SU-DHL-6 (cell line): ENCODE results near the gene NR2F2.

Experiments used
- H2AFZ ChIP-seq: fragments of 200-600 bp; sonication (generic); 2 replicates; pipeline ENCODE4 v1.6.1; 2014; ENCODE audit warnings: low read depth, mild to moderate bottlenecking, moderate library complexity, mixed read lengths, antibody characterized with exemption, low read length; ENCODE audit not compliant: severe bottlenecking
- H3F3A ChIP-seq: fragments of 200-600 bp; shearing (Covaris generic); 2 replicates; pipeline ENCODE4 v1.6.0; 2016; ENCODE audit warnings: antibody characterized with exemption, mild to moderate bottlenecking; ENCODE audit not compliant: insufficient read depth
- H3K27ac ChIP-seq: fragments of 200-600 bp; sonication (generic); 2 replicates; pipeline ENCODE4 v1.5.1; 2016; ENCODE audit warnings: low read depth, mild to moderate bottlenecking, low read length, moderate library complexity, mixed read lengths
- H3K27me3 ChIP-seq: fragments of 200-600 bp; sonication (generic), shearing (Covaris generic); 2 replicates; pipeline ENCODE4 v1.6.0; 2014; ENCODE audit warnings: mild to moderate bottlenecking, low read length
- H3K36me3 ChIP-seq: fragments of 200-600 bp; sonication (generic); 2 replicates; pipeline ENCODE4 v1.6.1; 2014; ENCODE audit warnings: mild to moderate bottlenecking, low read length, mixed read lengths
- H3K4me2 ChIP-seq: fragments of 300-600, 200-600 bp; shearing (Covaris generic), sonication (generic); 2 replicates; pipeline ENCODE4 v1.6.0; 2014; ENCODE audit warnings: low read length, low read depth, mild to moderate bottlenecking; ENCODE audit not compliant: poor library complexity, severe bottlenecking
- H3K4me3 ChIP-seq: fragments of 200-600 bp; sonication (generic); 2 replicates; pipeline ENCODE4 v1.5.1; 2014; ENCODE audit warnings: antibody characterized with exemption, low read length, mild to moderate bottlenecking, mixed read lengths; ENCODE audit not compliant: insufficient read depth, poor library complexity, severe bottlenecking
- H3K79me2 ChIP-seq: fragments of 200-600 bp; sonication (generic); 2 replicates; pipeline ENCODE4 v1.6.1; 2014; ENCODE audit warnings: mild to moderate bottlenecking, low read length, moderate library complexity; ENCODE audit not compliant: insufficient read depth
- H3K9ac ChIP-seq: fragments of 200-600 bp; sonication (generic); 2 replicates; pipeline ENCODE4 v1.7.0; 2014; ENCODE audit warnings: mild to moderate bottlenecking, low read length
- H3K9me2 ChIP-seq: fragments of 200-600 bp; sonication (generic); replicated peaks from 2 replicates; pipeline ENCODE4 v1.6.1; 2014; ENCODE audit warnings: low read length; ENCODE audit not compliant: insufficient read depth
- H3K9me3 ChIP-seq: fragments of 200-600 bp; sonication (generic); 2 replicates; pipeline ENCODE4 v1.6.1; 2014; ENCODE audit warnings: low read length, mixed read lengths; ENCODE audit not compliant: insufficient read depth
- H4K20me1 ChIP-seq: fragments of 200-600 bp; sonication (generic); 2 replicates; pipeline ENCODE4 v1.6.1; 2014; ENCODE audit warnings: low read depth, mild to moderate bottlenecking, antibody characterized with exemption, low read length, moderate library complexity, mixed read lengths
- EZH2phosphoT487 ChIP-seq: fragments of 200-600 bp; sonication (generic), shearing (Covaris generic); conservative IDR thresholded peaks from 2 replicates; pipeline ENCODE4 v1.6.1; 2018; ENCODE audit warnings: mild to moderate bottlenecking, antibody characterized with exemption, low read length, moderate library complexity, mixed read lengths
- TF ChIP-seq, protein P1 (sequence below): fragments of 200-600 bp; sonication (generic); IDR thresholded peaks from one replicate; pipeline ENCODE4 v1.5.1; 2017; ENCODE audit warnings: antibody characterized with exemption, mild to moderate bottlenecking, low read length, moderate library complexity; ENCODE audit not compliant: insufficient read depth, poor library complexity, severe bottlenecking

NR2F2 gene

DNA sequence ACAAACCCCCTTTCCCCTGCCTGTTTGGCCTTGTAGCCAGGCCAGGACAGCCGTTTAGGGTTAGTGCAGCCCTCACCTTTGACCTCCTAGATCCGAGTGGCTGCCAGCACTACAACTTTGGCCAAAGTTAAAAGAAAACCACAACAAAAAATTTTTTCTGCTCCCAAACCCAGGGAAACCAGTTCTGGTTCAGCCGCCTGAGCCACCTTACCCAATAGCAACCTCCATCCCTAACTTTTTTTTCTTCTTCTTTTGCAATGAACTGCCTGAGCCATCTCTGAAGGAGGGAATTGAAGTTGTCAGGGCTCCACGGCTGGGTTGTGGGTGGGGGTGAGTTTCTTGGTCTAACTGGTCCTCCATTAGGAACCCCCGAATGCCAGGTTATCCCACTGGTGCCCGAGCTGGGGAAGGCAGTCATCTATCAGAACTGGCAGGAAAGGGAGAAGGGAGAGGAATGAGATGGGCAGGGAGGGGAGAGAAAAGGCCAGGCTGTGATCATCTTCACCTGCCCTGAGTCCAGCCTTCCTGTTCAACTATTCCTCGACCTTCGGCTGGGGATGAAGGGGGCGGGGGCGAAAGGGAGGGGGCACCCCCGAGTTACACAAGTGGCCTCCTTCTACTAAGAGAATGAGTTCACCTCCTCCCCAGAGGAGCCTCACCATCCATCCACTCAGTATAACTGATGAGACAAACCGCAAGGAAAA lies 6.2 kb upstream of the NR2F2 start:
- Histone ChIP-seq H3K27ac (no peak overlapping the region), H3K4me3 (no peak overlapping the region), H3K27me3 (no peaks in the 10 kb centered on the region), H3F3A (no peaks in the 10 kb centered on the region), H3K79me2 (no peaks in the 10 kb centered on the region), H3K4me2 (no peak overlapping the region), H3K36me3 (no peaks in the 10 kb centered on the region), H3K9me3 (no peaks in the 10 kb centered on the region), H2AFZ (no peak overlapping the region), H3K9ac (no peak overlapping the region), H3K9me2 (no peaks in the 10 kb centered on the region), H4K20me1 (no peaks in the 10 kb centered on the region)
- no peak for TF ChIP-seq EZH2phosphoT487
- TF ChIP-seq, protein P1, sequence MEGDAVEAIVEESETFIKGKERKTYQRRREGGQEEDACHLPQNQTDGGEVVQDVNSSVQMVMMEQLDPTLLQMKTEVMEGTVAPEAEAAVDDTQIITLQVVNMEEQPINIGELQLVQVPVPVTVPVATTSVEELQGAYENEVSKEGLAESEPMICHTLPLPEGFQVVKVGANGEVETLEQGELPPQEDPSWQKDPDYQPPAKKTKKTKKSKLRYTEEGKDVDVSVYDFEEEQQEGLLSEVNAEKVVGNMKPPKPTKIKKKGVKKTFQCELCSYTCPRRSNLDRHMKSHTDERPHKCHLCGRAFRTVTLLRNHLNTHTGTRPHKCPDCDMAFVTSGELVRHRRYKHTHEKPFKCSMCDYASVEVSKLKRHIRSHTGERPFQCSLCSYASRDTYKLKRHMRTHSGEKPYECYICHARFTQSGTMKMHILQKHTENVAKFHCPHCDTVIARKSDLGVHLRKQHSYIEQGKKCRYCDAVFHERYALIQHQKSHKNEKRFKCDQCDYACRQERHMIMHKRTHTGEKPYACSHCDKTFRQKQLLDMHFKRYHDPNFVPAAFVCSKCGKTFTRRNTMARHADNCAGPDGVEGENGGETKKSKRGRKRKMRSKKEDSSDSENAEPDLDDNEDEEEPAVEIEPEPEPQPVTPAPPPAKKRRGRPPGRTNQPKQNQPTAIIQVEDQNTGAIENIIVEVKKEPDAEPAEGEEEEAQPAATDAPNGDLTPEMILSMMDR, result no peak

DNA sequence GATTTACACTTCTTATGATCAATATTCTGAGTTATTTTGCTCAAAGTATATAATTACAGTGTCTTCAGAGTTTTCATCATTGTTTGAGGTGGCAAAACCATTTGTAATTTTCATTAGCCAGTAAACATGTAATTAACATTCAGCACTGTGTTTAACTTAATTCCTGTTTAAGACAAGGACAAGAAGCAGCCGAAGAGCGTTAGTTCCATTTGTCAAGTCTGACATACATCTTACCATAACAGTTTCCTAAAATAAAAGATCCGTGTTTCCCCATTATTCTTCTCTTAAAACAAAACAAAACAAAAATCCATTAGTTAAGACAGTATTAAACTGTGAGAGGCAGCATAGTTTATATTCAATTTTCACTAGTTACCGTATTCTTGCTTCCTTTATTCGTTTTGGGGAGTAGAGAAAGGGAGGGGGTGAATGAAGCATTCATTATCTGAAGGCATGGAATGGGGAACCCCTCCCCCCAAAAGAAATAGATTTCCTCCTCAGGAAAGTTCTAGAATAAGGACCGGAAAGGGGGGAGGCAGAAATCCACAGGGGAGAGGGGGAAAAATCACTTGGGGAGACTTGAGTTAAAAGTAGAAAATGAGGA lies 5.5 kb upstream of the NR2F2 start:
- Histone ChIP-seq H4K20me1 (no peaks in the 10 kb centered on the region), H3K4me2 (no peak overlapping the region), H3K27me3 (no peaks in the 10 kb centered on the region), H2AFZ (no peak overlapping the region), H3F3A (no peaks in the 10 kb centered on the region), H3K4me3 (no peak overlapping the region), H3K27ac (no peak overlapping the region), H3K36me3 (no peaks in the 10 kb centered on the region), H3K9ac (no peak overlapping the region), H3K9me2 (no peaks in the 10 kb centered on the region), H3K79me2 (no peaks in the 10 kb centered on the region), H3K9me3 (no peaks in the 10 kb centered on the region)
- TF ChIP-seq, protein P1, result no peak
- TF ChIP-seq EZH2phosphoT487, result no peak

DNA sequence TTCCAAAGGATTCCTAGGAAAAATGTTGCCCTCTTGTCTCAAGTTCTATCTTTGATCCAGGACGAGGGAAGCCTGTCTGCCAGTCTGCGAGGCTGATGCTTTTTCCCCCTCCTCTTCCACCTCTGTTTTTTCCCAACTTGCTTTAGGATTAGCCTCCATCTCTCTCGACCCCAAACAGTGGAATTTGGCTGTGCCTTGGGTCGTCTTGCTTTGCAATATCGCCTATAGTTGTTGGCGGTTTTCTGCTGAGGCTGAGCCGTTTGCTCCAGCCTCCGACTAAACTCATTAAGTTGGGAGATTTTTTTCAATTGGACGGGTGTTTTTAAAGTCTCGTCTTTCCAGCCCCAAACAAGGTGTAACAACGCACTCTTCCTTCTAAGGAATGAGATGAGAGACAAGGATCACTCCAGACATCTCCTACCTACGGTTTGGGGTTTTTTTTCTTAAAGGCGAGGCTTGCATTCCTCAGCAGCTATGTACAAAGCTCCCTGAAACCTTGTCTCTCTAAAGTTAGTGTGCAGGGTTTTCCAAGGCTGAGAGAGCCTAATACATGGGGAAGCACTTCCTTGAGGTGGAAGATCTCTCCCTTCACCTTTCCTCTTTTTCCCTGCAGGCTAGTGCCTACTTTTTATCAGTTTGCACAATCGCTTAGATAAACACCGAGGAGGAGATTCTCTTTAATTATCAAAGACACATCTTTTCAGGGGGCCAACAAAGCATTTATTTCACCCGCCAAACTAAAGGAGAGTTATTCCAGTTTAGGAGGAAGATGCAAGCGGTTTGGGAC lies 4.8 kb upstream of the NR2F2 start:
- no peak overlapping the region for H2AFZ ChIP-seq
- no peaks in the 10 kb centered on the region for H3K27me3 ChIP-seq
- H3K79me2 ChIP-seq, result no peaks in the 10 kb centered on the region
- TF ChIP-seq, protein P1, result no peak
- TF ChIP-seq EZH2phosphoT487, result no peak
- no peak overlapping the region for H3K4me3 ChIP-seq
- no peaks in the 10 kb centered on the region for H3K9me3 ChIP-seq
- H3K9me2 ChIP-seq, result no peaks in the 10 kb centered on the region
- H3K4me2 ChIP-seq, result no peak overlapping the region
- no peaks in the 10 kb centered on the region for H3F3A ChIP-seq
- H3K27ac ChIP-seq, result no peak overlapping the region
- no peak overlapping the region for H3K9ac ChIP-seq
- H3K36me3 ChIP-seq, result no peaks in the 10 kb centered on the region
- no peaks in the 10 kb centered on the region for H4K20me1 ChIP-seq
